Right lobe of liver (tissue), 4 donors: Measurements from ENCODE around the gene LGALS9C.
"Not testable (repeated sequence)": the region's sequence is repeated elsewhere in the genome, so short reads cannot be mapped to it uniquely, and the experiment has no call there.

ENCODE experiments used
- CTCF ChIP-seq, 4 donors: fragments of 200-600 bp in 3 of 4; fragments of 450-650 bp in 1 of 4; IDR thresholded peaks; one replicate each; pipeline versions ENCODE4 v1.5.1 to v1.8.0; 2016 to 2022; ENCODE audit warnings: antibody characterized with exemption in 4 of 4, mild to moderate bottlenecking in 2 of 4
- POLR2A ChIP-seq: fragments of 450-650 bp; IDR thresholded peaks from one replicate; pipeline ENCODE4 v1.6.1; 2017; ENCODE audit warnings: antibody characterized with exemption, mild to moderate bottlenecking
- donor health status: DM: no; HTN: no; CAD: no.
- donor health status: DM: no; HTN: no; CAD: no.
- donor health status: DM: no; HTN: yes; CAD: no.

DNA sequence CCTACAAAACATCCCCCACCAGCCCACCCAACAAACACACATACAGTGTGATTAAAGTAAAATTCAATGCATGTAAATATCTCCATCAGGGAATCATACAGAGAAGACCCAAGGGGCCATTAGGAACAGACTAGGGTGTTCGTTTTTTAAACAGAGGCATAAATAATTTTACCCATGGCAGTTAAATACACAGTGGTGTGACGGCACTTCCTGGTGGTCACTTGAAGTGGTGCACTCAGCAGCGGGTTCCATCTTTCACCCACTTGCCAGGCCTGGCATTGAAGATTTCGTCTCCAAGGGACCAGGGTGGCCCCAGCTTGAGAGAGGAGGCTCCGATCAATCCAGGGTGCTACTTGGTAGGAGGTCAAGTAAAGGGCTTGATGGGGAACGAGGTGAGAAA is 20.5 kb downstream of the LGALS9C start:
- TF ChIP-seq POLR2A = not testable (repeated sequence)
- TF ChIP-seq CTCF (IDR thresholded peaks at IDR 0.05) = peak in 3 of 4 donors; percentile 7 to 22 (median 14)
